ENCODE results near the gene CLIC3.

Gene CLIC3

GRCh38 chr9:136980669-136981478 is 15.5 kb downstream of the CLIC3 start:
- no peak for DNase-seq (ENCODE audit: low read depth in 2 of 2)

GRCh38 chr9:136979769-136980587 is 16.4 kb downstream of the CLIC3 start:
- no peak for DNase-seq (ENCODE audit: low read depth in 2 of 2)

GRCh38 chr9:136978865-136979544 is 17.4 kb downstream of the CLIC3 start:
- DNase-seq (ENCODE audit: low read depth in 2 of 2) = no peak

GRCh38 chr9:136978073-136978864 is 18.1 kb downstream of the CLIC3 start:
- peak; percentile 50 for DNase-seq (ENCODE audit: low read depth in 2 of 2)

- DNase-seq (ENCODE audit: low read depth in 2 of 2) = no peak
These were observed 18.7 kb downstream of the CLIC3 start for GRCh38 chr9:136977649-136978072.

GRCh38 chr9:136977223-136977622 is 19.1 kb downstream of the CLIC3 start, which contains the start of gene PTGDS:
Gene PTGDS (plus strand): TSS chr9:136977504. CDS start chr9:136977579, 75 bp downstream.
- DNase-seq (ENCODE audit: low read depth in 2 of 2) = no peak

- DNase-seq (ENCODE audit: low read depth in 2 of 2) = no peak
These were observed 20.7 kb downstream of the CLIC3 start for GRCh38 chr9:136975644-136976043.

GRCh38 chr9:136974817-136975535 is 21.4 kb downstream of the CLIC3 start:
- no peak for DNase-seq (ENCODE audit: low read depth in 2 of 2)

- no peak for DNase-seq (ENCODE audit: low read depth in 2 of 2)
These were observed 22.4 kb downstream of the CLIC3 start for GRCh38 chr9:136973618-136974617.

GRCh38 chr9:136972743-136973142 is 23.6 kb downstream of the CLIC3 start:
- DNase-seq (ENCODE audit: low read depth in 2 of 2) = no peak

GRCh38 chr9:136972335-136972734 is 24.0 kb downstream of the CLIC3 start:
- no peak for DNase-seq (ENCODE audit: low read depth in 2 of 2)

- no peak for DNase-seq (ENCODE audit: low read depth in 2 of 2)
These were observed 24.6 kb downstream of the CLIC3 start for GRCh38 chr9:136971746-136972145.

- DNase-seq (ENCODE audit: low read depth in 2 of 2) = no peak
These were observed 26.0 kb downstream of the CLIC3 start for GRCh38 chr9:136970361-136970760.

GRCh38 chr9:136969774-136970173 is 26.6 kb downstream of the CLIC3 start:
- no peak for DNase-seq (ENCODE audit: low read depth in 2 of 2)

GRCh38 chr9:136969150-136969549 is 27.2 kb downstream of the CLIC3 start:
- no peak for DNase-seq (ENCODE audit: low read depth in 2 of 2)

- no peak for DNase-seq (ENCODE audit: low read depth in 2 of 2)
These were observed 27.8 kb downstream of the CLIC3 start for GRCh38 chr9:136968333-136969127.

GRCh38 chr9:136965771-136966484 is 30.4 kb downstream of the CLIC3 start:
- no peak for DNase-seq (ENCODE audit: low read depth in 2 of 2)

- DNase-seq (ENCODE audit: low read depth in 2 of 2) = no peak
These were observed 31.4 kb downstream of the CLIC3 start for GRCh38 chr9:136964833-136965422.
